HG03139 (cell line): ENCODE results near the gene RXRA.

Experiments
- ATAC-seq: cut with Tn5 transposase; IDR thresholded peaks from one replicate; pipeline ENCODE4 v1.9.1; 2021; ENCODE audit not compliant: unreplicated experiment

RXRA gene

GRCh38 chr9:134366223-134367031 is 40.2 kb downstream of the RXRA start:
- no peak for ATAC-seq

DNA sequence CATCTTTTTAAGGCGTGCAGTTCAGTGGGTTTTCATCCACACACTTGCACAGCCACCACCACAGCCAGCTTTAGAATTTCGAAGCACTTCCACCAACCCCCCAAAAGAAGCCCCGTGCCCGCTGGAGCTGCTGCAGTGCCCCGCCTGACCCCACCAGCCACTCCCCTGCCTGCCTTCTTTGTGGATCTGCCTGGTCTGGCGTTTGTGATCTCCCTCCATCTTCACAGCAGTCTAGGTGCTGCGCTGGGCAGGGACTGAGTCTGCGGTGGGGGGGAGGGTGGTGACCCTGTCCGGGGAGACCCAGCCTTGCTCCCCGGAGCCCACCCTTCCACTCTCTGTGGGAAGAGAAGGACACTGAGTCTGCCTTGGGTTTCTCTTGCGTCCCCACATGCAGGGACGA is 40.8 kb downstream of the RXRA start:
- ATAC-seq = no peak

GRCh38 chr9:134367791-134368490 is 41.7 kb downstream of the RXRA start:
- no peak for ATAC-seq

GRCh38 chr9:134368571-134368970 is 42.3 kb downstream of the RXRA start:
- no peak for ATAC-seq

DNA sequence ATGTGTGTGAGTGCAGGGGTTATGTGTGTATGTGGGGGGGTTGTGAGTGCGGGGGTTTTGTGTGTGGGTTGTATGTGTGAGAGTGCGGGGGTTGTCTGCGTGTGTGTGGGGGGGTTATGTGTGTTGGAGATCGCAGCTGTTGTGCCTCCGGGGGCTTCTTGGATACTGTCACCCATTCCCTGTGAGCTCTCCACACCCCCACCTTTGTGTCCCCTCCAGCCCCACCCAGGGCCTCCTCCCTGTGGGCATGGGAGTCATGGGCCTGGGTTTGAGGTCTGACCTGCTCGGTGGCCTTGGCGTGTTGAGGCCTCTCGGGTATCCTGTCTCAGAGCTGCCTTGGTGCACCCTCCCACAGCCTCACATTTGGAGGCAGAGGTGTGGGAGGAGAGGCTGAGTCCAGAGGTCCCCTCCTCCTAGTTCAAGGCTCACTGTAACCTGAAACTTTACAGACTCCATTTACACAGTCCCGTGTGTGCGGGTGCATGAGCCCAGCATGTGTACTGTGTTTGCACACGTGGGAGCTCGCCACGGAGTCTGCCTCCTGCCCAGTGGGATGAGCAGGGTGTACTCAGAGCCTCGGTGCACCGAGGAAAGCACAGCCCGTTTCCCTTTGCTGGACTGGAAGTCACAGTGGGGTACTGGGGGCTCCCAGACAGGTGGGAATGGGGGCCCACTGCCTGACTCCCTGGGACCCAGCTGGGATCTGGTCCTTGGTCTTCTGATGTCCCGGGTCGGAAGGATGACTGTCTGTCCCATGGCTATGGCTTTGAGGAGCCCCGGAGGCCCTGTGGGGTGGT is 43.4 kb downstream of the RXRA start:
- no peak for ATAC-seq

DNA sequence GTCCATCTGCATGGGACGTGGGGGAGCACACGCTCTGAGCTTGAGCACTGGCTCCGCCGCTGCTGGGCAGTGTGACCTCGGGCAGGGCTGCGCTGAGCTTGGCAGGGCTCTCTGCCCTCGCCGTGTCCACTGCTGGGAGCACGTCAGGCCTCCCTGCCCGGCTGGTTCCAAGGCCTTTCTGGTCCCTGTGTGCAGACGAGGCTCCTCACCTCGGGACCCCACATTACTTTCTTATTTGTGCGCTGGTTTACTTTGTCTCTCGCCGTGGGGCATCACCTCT is 43.9 kb downstream of the RXRA start:
- ATAC-seq = no peak

DNA sequence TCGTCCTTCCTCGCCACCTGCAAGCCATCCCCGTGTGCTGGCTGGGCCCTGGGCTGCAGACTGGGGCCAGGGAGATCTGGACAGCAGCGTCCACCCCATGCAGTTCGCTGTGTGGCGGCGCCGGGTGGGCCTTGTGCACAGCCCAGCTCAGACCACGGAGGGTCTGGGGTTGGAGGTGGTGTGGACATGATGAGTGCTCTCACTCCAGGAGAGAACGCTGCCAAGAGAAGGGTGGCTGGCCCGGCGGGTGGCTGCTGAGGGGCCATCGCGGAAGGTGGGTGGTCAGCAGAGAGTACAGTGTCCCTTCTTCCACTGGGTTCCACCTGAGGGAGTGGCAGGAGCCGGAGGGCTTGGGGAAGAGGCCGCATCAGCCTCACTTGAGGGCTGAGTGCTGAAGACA is 44.4 kb downstream of the RXRA start:
- ATAC-seq = no peak

GRCh38 chr9:134371731-134372130 is 45.5 kb downstream of the RXRA start:
- no peak for ATAC-seq

DNA sequence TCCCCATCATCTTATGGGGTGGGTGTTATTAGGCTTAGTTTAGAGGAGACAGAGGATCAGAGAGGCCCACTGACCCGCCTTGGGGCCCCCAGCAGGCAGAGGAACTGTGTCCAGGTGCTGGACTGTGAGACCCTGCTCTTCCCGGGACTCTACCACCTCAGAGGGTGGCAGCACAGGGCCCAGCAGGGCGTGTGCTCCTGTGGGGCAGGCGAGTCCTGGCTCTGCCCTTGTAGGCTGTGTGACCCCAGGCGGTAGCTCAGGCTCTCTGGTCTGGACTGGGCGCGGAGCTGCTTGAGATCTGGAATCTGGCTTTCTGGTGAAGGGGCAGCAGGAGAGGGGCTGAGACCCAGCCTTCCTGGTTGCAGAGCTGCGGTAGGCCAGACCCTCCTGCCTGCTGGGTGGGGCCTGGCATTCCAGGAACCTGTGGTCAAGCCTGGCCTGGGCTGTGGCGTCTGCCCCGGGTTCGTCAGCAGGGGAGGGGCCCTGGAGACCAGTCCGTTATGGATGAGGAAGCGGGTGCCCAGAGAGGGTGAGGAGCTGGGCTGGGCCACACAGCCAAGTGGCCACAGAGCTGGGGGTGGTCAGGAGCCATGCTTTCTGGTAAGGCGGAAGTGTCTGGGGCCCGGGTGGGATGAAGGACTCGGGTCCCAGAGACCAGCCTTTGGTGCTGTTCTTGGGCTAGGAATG is 46.5 kb downstream of the RXRA start:
- no peak for ATAC-seq

DNA sequence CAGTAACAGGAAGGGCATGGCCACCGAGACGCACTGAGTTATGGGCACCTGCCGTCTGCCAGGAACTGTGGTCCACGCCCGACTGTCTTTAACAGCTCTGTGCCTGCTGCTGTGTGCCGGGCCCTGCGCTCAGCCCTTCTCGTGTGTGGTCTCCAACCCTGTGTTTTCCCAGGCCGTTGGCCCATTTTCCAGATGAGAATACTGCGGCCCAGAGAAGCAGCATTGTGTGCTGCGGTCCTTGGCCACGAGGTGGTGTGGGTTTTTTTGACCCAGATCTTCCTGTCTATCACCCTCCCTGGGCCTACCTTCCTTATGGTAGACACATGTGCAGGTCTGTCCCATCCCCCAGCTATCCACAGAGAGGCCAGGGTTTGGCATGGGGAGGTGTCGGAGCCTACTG is 47.0 kb downstream of the RXRA start:
- no peak for ATAC-seq

- no peak for ATAC-seq
Measured at GRCh38 chr9:134373953-134374300, 47.7 kb downstream of the RXRA start.

DNA sequence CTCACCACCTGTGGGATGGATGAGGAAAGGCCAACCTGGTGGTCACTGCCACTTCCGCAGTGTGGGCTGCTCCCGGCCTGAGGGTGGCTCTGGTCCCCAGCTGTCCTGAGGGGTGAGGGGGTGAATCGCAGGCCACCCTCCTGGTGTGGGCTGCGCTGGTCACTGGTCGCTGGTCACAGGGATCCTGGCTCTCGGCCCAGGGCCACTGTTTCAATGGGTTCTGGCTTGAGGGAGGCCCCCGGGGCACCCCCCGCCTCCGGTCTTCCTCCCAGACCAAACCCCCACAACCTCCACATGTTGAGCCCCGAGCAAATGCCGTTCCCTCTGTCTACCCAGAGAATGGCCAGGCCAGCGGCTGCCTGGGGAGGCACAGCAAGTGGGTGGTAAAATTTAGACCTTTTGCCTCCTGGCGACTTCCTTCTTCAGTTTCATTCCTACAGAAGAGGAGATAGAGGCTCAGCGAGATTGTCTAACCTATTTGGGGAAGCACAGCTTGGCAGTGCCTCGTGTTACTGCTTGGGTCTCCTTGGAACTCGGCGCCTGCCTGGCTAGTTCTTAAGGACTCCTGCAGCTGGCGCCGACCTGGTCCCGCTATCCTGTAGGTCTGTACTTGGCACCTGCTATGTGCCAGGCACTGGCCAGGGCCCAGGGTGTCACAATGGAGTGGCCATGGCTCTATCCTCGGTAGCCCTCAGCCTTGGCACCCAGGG is 48.2 kb downstream of the RXRA start:
- no peak for ATAC-seq

DNA sequence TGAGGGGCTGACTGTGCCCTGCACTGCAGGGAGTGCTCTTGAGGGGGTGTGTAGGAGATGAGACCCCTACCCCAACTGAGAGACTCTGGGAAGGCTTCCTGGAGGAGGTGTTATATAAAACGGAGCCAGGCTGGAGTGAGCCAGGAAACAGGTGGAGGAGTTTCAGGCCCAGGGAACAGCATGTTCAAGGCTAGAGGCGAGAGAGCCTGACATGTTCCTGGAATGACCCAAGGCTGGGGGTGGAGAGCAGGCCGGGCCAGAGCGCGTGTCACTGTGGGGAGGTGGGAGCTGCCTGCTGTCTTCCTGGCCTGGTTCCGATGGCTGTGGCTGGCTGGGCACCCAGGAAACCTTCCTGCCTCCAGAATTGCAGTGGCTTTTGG is 48.7 kb downstream of the RXRA start:
- ATAC-seq = no peak

DNA sequence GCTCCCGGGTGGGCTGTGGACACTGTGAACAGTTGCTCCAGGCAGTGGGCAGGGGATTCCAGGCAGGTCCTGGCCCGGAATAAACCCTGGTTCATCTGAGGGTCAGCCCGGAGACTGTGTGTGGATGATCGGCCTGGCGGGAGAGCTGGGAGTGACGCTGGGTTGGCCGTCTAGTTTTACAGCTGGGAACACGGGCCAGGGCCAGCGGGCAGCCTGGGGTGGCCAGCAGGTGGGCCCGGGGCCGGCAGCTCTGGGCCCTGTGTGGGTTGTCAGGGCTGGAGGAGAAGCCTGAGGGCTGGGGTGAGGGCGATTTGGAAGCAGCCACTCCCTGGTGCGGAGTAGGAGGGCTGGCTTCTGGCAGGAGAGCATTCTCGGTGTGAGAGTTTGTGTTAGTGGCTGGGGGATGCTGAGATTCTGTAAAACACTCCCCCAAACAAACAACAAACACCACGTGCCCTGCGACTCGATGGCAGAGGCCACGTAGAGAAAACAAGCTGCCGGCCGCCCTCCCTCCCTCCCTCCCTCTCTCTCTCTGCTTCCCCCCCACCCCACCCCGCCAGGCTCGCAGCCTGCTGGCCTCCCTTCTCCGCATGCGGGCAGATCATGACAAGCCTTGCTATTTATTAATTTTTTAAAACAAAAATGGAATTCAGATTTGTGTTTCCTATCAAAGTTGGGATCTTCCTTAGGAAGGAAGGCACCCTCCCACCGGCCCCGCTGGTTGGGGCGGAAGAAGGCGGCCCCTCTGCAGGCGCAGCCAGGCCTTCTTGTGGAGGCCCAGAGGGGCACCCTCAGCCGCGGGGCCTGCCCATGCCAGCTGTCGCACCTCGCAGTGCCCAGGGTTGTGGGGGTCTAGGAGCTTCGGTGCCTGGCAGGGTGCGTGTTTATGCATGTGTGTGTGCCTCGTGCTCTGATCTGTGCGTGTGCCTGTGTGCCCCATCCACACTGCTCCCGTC is 49.5 kb downstream of the RXRA start:
- no peak for ATAC-seq

DNA sequence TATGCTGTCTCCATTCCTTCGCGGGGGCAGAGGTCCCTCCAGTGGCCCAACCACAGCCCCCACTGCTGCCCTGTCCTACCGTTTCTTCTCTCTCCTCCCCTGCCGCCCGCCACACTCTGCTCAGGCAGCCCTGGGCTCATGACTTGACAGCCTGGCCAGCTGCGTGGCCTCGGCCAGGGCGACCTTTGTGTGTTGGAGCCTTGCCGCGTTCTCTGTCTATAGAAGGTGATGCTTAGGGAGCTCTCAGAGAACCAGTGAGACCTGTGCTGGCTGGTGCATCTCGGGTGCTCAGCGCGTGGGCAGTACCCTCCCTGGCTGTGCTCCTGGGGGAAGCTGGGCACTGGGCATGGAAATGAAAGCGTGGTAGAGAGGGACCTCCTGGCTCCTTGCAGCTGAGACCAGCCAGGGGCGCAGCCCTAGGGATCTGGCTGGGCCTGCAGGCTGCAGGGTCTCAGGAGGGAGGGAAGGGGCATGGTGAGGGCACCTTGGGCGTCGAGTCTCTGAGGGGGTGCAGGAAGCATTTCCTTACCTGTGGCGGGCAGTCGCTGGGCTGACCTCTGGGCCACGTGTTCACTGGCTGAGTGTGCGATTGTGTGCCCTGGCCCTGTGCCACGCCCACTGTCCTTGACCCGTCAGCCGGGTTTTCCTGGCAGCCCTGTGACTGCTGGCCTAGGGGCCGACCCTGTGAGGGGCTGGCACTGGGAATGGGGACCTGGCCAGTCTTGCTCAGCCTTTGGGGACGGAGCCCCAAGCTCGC is 50.3 kb downstream of the RXRA start:
- ATAC-seq = no peak

GRCh38 chr9:134377143-134377484 is 50.9 kb downstream of the RXRA start:
- ATAC-seq = no peak

- ATAC-seq = no peak
Measured at GRCh38 chr9:134377976-134378375, 51.7 kb downstream of the RXRA start.

DNA sequence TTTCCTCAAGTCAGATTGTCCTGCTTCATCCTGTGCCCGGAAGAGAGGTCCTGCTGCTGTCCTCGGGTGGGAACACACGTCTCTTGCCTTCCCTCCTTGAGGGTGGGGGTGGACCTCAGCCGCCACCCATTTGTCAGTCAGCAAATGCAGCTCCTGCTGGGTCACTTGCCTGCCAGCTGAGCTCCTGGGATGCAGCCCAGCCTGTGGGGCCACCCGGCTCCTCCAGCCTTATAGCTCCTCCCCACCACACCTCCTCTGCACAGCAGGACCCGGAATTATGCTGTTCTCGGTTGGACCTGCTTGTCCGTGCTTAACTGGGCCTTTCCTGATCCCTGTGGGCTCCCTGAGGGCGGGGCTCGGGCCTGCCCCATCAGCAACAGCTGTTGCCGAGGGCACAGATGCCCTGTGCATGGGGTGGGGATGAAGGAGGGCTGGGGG is 52.7 kb downstream of the RXRA start:
- no peak for ATAC-seq

- ATAC-seq = no peak
Measured at GRCh38 chr9:134379831-134380365, 53.6 kb downstream of the RXRA start.
